ENCODE data around the gene ABHD17B.

DNA sequence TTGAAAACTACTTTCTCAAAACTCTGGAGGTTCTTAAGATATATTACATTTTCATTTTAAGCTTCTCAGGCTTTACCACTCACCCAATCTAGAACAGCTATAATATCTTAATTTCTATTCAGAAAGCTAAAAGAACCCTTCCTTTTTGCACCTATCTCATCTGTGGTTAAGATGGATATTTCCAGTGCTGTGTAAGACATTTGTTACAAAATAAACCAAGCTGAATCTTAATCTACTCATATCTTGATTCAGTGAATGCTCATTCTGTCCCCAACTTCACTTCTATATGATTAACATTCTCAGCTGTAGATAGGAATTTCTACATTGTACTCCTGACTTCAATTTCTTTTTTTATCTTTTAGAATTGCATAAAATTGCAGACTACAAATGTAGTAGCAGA is 15.0 kb downstream of the ABHD17B start:
- TF ChIP-seq, protein P1, sequence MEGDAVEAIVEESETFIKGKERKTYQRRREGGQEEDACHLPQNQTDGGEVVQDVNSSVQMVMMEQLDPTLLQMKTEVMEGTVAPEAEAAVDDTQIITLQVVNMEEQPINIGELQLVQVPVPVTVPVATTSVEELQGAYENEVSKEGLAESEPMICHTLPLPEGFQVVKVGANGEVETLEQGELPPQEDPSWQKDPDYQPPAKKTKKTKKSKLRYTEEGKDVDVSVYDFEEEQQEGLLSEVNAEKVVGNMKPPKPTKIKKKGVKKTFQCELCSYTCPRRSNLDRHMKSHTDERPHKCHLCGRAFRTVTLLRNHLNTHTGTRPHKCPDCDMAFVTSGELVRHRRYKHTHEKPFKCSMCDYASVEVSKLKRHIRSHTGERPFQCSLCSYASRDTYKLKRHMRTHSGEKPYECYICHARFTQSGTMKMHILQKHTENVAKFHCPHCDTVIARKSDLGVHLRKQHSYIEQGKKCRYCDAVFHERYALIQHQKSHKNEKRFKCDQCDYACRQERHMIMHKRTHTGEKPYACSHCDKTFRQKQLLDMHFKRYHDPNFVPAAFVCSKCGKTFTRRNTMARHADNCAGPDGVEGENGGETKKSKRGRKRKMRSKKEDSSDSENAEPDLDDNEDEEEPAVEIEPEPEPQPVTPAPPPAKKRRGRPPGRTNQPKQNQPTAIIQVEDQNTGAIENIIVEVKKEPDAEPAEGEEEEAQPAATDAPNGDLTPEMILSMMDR (IDR thresholded peaks at IDR 0.05; ENCODE audit: low read depth, low read length, missing input control): no peak
- no peak for TF ChIP-seq TAF1 (conservative IDR thresholded peaks at IDR 0.05)
- no peak for TF ChIP-seq GABPA (IDR thresholded peaks at IDR 0.05 in 1 of 2, conservative IDR thresholded peaks at IDR 0.05 in 1 of 2)
- no peak for TF ChIP-seq YY1 (IDR thresholded peaks at IDR 0.05)
- TF ChIP-seq JUND (IDR thresholded peaks at IDR 0.05): no peak
- TF ChIP-seq, protein P2, sequence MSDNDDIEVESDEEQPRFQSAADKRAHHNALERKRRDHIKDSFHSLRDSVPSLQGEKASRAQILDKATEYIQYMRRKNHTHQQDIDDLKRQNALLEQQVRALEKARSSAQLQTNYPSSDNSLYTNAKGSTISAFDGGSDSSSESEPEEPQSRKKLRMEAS (IDR thresholded peaks at IDR 0.05): no peak
- TF ChIP-seq RAD21 (IDR thresholded peaks at IDR 0.05): no peak
- TF ChIP-seq, protein P3, sequence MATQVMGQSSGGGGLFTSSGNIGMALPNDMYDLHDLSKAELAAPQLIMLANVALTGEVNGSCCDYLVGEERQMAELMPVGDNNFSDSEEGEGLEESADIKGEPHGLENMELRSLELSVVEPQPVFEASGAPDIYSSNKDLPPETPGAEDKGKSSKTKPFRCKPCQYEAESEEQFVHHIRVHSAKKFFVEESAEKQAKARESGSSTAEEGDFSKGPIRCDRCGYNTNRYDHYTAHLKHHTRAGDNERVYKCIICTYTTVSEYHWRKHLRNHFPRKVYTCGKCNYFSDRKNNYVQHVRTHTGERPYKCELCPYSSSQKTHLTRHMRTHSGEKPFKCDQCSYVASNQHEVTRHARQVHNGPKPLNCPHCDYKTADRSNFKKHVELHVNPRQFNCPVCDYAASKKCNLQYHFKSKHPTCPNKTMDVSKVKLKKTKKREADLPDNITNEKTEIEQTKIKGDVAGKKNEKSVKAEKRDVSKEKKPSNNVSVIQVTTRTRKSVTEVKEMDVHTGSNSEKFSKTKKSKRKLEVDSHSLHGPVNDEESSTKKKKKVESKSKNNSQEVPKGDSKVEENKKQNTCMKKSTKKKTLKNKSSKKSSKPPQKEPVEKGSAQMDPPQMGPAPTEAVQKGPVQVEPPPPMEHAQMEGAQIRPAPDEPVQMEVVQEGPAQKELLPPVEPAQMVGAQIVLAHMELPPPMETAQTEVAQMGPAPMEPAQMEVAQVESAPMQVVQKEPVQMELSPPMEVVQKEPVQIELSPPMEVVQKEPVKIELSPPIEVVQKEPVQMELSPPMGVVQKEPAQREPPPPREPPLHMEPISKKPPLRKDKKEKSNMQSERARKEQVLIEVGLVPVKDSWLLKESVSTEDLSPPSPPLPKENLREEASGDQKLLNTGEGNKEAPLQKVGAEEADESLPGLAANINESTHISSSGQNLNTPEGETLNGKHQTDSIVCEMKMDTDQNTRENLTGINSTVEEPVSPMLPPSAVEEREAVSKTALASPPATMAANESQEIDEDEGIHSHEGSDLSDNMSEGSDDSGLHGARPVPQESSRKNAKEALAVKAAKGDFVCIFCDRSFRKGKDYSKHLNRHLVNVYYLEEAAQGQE (IDR thresholded peaks at IDR 0.05): no peak
- TF ChIP-seq, protein P4, sequence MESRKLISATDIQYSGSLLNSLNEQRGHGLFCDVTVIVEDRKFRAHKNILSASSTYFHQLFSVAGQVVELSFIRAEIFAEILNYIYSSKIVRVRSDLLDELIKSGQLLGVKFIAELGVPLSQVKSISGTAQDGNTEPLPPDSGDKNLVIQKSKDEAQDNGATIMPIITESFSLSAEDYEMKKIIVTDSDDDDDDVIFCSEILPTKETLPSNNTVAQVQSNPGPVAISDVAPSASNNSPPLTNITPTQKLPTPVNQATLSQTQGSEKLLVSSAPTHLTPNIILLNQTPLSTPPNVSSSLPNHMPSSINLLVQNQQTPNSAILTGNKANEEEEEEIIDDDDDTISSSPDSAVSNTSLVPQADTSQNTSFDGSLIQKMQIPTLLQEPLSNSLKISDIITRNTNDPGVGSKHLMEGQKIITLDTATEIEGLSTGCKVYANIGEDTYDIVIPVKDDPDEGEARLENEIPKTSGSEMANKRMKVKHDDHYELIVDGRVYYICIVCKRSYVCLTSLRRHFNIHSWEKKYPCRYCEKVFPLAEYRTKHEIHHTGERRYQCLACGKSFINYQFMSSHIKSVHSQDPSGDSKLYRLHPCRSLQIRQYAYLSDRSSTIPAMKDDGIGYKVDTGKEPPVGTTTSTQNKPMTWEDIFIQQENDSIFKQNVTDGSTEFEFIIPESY (IDR thresholded peaks at IDR 0.05): no peak
- TF ChIP-seq FOXA1 (IDR thresholded peaks at IDR 0.05): no peak
- TF ChIP-seq RXRA (IDR thresholded peaks at IDR 0.05): no peak
